Spleen (tissue), 11 donors: ENCODE results near the gene ZNF641. TPM values are rescaled to one million over a fixed set of nuclear protein-coding genes. Genes with fewer than 3 reads are reported as not detected.

Source experiments
- DNase-seq: peaks from one replicate; pipeline ENCODE4 v3.0.0-alpha.2; 2020
- H3K27ac ChIP-seq, 8 donors: fragments of 200-600 bp; sonication (generic) in 7 of 8; 1 replicate in 4 of 8; 2 replicates in 4 of 8; pipeline versions ENCODE4 v1.5.0 to v1.8.0; 2016 to 2021; ENCODE audit warnings: inconsistent platforms in 4 of 8, mild to moderate bottlenecking in 4 of 8, moderate library complexity in 1 of 8
- H3K27me3 ChIP-seq, 7 donors: fragments of 200-600 bp; sonication (generic) in 6 of 7; replicated peaks in 1 of 7; 1 replicate in 4 of 7; 2 replicates in 3 of 7; pipeline versions ENCODE4 v1.5.0 to v1.8.0; 2016 to 2021; ENCODE audit warnings: inconsistent platforms in 3 of 7, mild to moderate bottlenecking in 1 of 7
- H3K36me3 ChIP-seq, 6 donors: fragments of 200-600 bp; sonication (generic) in 5 of 6; 1 replicate in 4 of 6; 2 replicates in 2 of 6; pipeline versions ENCODE4 v1.5.0 to v1.8.0; 2016 to 2021; ENCODE audit warnings: inconsistent platforms in 2 of 6
- H3K4me1 ChIP-seq, 6 donors: fragments of 200-600 bp; sonication (generic) in 5 of 6; 1 replicate in 3 of 6; 2 replicates in 3 of 6; pipeline versions ENCODE4 v1.5.0 to v1.8.0; 2016 to 2021; ENCODE audit warnings: inconsistent platforms in 3 of 6
- H3K4me3 ChIP-seq, 8 donors: fragments of 200-600 bp; sonication (generic) in 7 of 8; 1 replicate in 4 of 8; 2 replicates in 4 of 8; pipeline versions ENCODE4 v1.5.0 to v1.8.0; 2016 to 2021; ENCODE audit warnings: inconsistent platforms in 4 of 8, mild to moderate bottlenecking in 4 of 8, moderate library complexity in 2 of 8
- H3K9me3 ChIP-seq, 8 donors: fragments of 200-600 bp; sonication (generic) in 7 of 8; 1 replicate in 4 of 8; 2 replicates in 4 of 8; pipeline versions ENCODE4 v1.5.0 to v1.8.0; 2016 to 2021; ENCODE audit warnings: inconsistent platforms in 4 of 8
- CTCF ChIP-seq, 11 experiments: fragments of 200-600 bp in 7 of 11; fragments of 450-650 bp in 4 of 11; sonication (generic) in 4 of 11; IDR thresholded peaks in 8 of 11; conservative IDR thresholded peaks in 3 of 11; 1 replicate in 7 of 11; 2 replicates in 4 of 11; pipeline versions ENCODE4 v1.4.0 to v1.8.0; 2016 to 2021; ENCODE audit warnings: antibody characterized with exemption in 11 of 11, inconsistent platforms in 4 of 11, mild to moderate bottlenecking in 1 of 11
- POLR2A ChIP-seq, 3 donors: fragments of 450-650 bp; IDR thresholded peaks; one replicate each; pipeline ENCODE4 v1.5.1; 2017; ENCODE audit warnings: antibody characterized with exemption in 3 of 3, mild to moderate bottlenecking in 1 of 3
- POLR2AphosphoS5 ChIP-seq, 3 donors: sonication (generic); formaldehyde crosslinking; IDR thresholded peaks; one replicate each; pipeline ENCODE4 v1.5.1; 2017; ENCODE audit warnings: antibody characterized with exemption in 3 of 3
- WGBS, 5 donors: extraction: QIAGEN DNeasy Blood & Tissue Kit in 3 of 5; methylation state at CpG; one replicate each; pipeline versions ENCODE4 v1.1.5 to v1.1.7; 2013 to 2018; 5-methylcytosine and 5-hydroxymethylcytosine counted together
- intact Hi-C: fragments of 100-400 bp; cut with DNase I; formaldehyde crosslinking; loops from one replicate; pipeline ENCODE4 v1.15.0; 2023; ENCODE audit warnings: low total_unique reads
- polyA plus RNA-seq, 3 donors: library from polyadenylated mRNA; stranded (reverse); fragments of 200-250 nt; gene quantifications; one replicate each; pipeline ENCODE4 v1.2.1, GENCODE V29; 2013
- small RNA-seq, 4 donors: library from RNA; depleted of rRNA; stranded (forward); fragments of <200 nt; gene quantifications; one replicate each; pipeline ENCODE3, GENCODE V24; 2016
- total RNA-seq, 7 donors: library from RNA; depleted of rRNA in 3 of 7; stranded (reverse); fragments of >200 nt in 3 of 7; fragmentation: NEBNext Ultra II Directional in 4 of 7; extraction: Animal tissue kit (Norgen Biotek cat#: 25700) in 4 of 7; gene quantifications; one replicate each; pipeline versions ENCODE4 v1.1.0 to v1.2.1, GENCODE V29; 2016 to 2021
- donor health status: healthy with polysubstance abuse.
- donor health status: DM: no; HTN: no; CAD: no; lungs with moderate emphysema.
- donor health status: DM: no; HTN: no; CAD: no.
- donor health status: Bipolar disorder and iron deficiency.
- donor health status: healthy.
- donor health status: DM: no; HTN: no; CAD: no.
- donor health status: DM: yes; HTN: yes; CAD: no.

ZNF641 gene
- total and polyA plus RNA-seq, 10 donors, result 3.3 to 67.7 (median 36.4) TPM

DNA sequence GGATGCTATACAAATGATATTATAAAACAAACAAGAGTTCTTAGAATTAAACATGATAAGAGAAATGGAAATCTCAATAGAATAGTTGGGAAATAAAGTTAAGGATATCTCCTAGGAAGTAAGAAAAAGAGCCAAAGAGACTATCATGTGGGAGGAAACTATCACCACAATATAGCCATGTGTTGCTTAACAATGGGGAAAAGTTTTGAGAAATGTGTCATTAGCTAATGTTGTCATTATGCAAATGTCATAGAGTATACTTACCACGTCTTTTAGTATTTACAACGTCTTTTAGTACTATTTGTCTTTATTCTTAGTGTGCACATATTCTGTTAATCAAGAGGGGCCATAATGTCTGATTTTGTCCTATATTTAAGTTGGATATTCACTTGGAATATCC lies 58.7 kb downstream of the ZNF641 start:
- no peak overlapping the region for H3K27ac ChIP-seq
- H3K4me3 ChIP-seq, result no peak overlapping the region
- H3K9me3 ChIP-seq, result no peaks in the 10 kb centered on the region
- H3K4me1 ChIP-seq, result peaks cover 0 to 10% (median 4%) of the 10 kb centered on the region in 6 donors
- DNase-seq, result no peak
- 33 to 61% (median 51%) methylated on average over 2 of the region's 2 CpGs for WGBS, 5 donors
- intact Hi-C loops, result no loop called here
- H3K27me3 ChIP-seq, result peaks cover 0 to 4% (median 0%) of the 10 kb centered on the region in 7 donors
- no peaks in the 10 kb centered on the region for H3K36me3 ChIP-seq
- TF ChIP-seq CTCF (IDR thresholded peaks at IDR 0.05 in 8 of 11, conservative IDR thresholded peaks at IDR 0.05 in 3 of 11), result no peak
- TF ChIP-seq POLR2AphosphoS5 (IDR thresholded peaks at IDR 0.05), result no peak
- no peak for TF ChIP-seq POLR2A (IDR thresholded peaks at IDR 0.05)

DNA sequence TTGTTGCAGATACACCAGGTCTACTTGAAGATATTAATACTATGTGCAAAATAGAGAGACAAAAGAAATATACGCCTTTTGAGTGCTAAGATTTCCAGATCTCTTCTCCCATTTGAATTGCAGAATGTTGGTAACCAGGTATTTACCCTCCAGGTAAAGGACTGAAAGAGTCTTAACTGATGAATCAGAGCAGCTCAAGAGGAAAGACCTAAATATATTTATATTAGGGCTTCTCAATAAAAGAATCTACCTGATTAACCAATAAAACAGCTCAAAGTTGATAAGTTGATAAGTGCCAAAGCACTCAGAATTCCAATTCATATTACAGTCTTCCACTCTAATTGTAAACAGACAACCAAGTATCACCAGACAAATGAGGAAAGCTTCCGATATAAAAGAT lies 59.2 kb downstream of the ZNF641 start:
- H3K36me3 ChIP-seq, result no peaks in the 10 kb centered on the region
- intact Hi-C loops, result no loop called here
- WGBS, 5 donors, result 92 to 96% (median 94%) methylated on average over 2 of the region's 2 CpGs
- H3K4me3 ChIP-seq, result no peak overlapping the region
- no peaks in the 10 kb centered on the region for H3K9me3 ChIP-seq
- peaks cover 0 to under 1% (median 0%) of the 10 kb centered on the region in 7 donors for H3K27me3 ChIP-seq
- H3K4me1 ChIP-seq, result peaks cover 0 to 9% (median 3%) of the 10 kb centered on the region in 6 donors
- no peak for TF ChIP-seq CTCF (IDR thresholded peaks at IDR 0.05 in 8 of 11, conservative IDR thresholded peaks at IDR 0.05 in 3 of 11)
- no peak for TF ChIP-seq POLR2AphosphoS5 (IDR thresholded peaks at IDR 0.05)
- TF ChIP-seq POLR2A (IDR thresholded peaks at IDR 0.05), result no peak
- no peak overlapping the region for H3K27ac ChIP-seq
- no peak for DNase-seq

- 73 to 87% (median 78%) methylated on average over 6 of the region's 6 CpGs for WGBS, 5 donors
- intact Hi-C loops, result no loop called here
- DNase-seq, result no peak
- no peak for TF ChIP-seq CTCF (IDR thresholded peaks at IDR 0.05 in 8 of 11, conservative IDR thresholded peaks at IDR 0.05 in 3 of 11)
- TF ChIP-seq POLR2A (IDR thresholded peaks at IDR 0.05), result no peak
- no peak for TF ChIP-seq POLR2AphosphoS5 (IDR thresholded peaks at IDR 0.05)
- Histone ChIP-seq H3K27me3 (no peaks in the 10 kb centered on the region), H3K27ac (no peak overlapping the region), H3K4me1 (peaks cover 0 to 13% (median 5%) of the 10 kb centered on the region in 6 donors), H3K9me3 (no peaks in the 10 kb centered on the region), H3K4me3 (no peak overlapping the region), H3K36me3 (no peaks in the 10 kb centered on the region)
Measured at GRCh38 chr12:48288387-48289268, 62.1 kb downstream of the ZNF641 start.

Small RNAs within 50 kb of the gene (small RNA-seq; reads per million reads assigned to genes)
- 0 reads per million in 4 donors for gene AC024257.2

Other genes with a start within 250 kb of the ZNF641 start
- gene SENP1, start 244.8 kb downstream of the ZNF641 start, total RNA-seq, result 10 to 100 TPM; 23.3 to 37.4 (median 26.1) TPM
- gene SENP1, start 244.8 kb downstream of the ZNF641 start, polyA plus RNA-seq, result 1 to 10 TPM; 3.7 to 4.7 (median 4.1) TPM
- 10 to 100 TPM; 27.7 to 52.5 (median 36.9) TPM for gene PFKM, start 231.6 kb downstream of the ZNF641 start, total RNA-seq
- gene PFKM, start 231.6 kb downstream of the ZNF641 start, polyA plus RNA-seq, result 10 to 100 TPM; 13.6 to 22.1 (median 18.0) TPM
- 10 to 100 TPM; 34.7 to 48.8 (median 40.2) TPM for gene ASB8, start 193.4 kb downstream of the ZNF641 start, total RNA-seq
- 10 to 100 TPM; 15.7 to 19.4 (median 17.1) TPM for gene ASB8, start 193.4 kb downstream of the ZNF641 start, polyA plus RNA-seq
- gene CCDC184, start 167.3 kb downstream of the ZNF641 start, total RNA-seq, result 1 to 10 TPM in 4 of 7 donors, under 1 TPM in 3; 0.73 to 1.7 (median 1.1) TPM
- under 1 TPM; 0.45 to 0.59 (median 0.52) TPM for gene CCDC184, start 167.3 kb downstream of the ZNF641 start, polyA plus RNA-seq
- not detected for gene OR10AD1, start 147.6 kb downstream of the ZNF641 start, total RNA-seq
- not detected for gene OR10AD1, start 147.6 kb downstream of the ZNF641 start, polyA plus RNA-seq
- under 1 TPM in 1 of 7 donors, not detected in 6; 0.52 TPM for gene ANP32D, start 121.6 kb upstream of the ZNF641 start, total RNA-seq
- gene ANP32D, start 121.6 kb upstream of the ZNF641 start, polyA plus RNA-seq, result not detected
- gene C12orf54, start 131.6 kb upstream of the ZNF641 start, total RNA-seq, result not detected
- under 1 TPM in 2 of 3 donors, not detected in 1; 0.38 to 0.61 TPM for gene C12orf54, start 131.6 kb upstream of the ZNF641 start, polyA plus RNA-seq
- gene OR8S1, start 174.7 kb upstream of the ZNF641 start, total RNA-seq, result not detected
- not detected for gene OR8S1, start 174.7 kb upstream of the ZNF641 start, polyA plus RNA-seq
- not detected for gene LALBA, start 219.1 kb upstream of the ZNF641 start, total RNA-seq
- not detected for gene LALBA, start 219.1 kb upstream of the ZNF641 start, polyA plus RNA-seq